DMS53 treated with DMSO at 0.1 percent for 48 hours (cell line): ENCODE data around the gene CLDN11.

Experiments used
- DNase-seq: peaks from one replicate; lab custom pipeline; 2025; ENCODE audit not compliant: unreplicated experiment; lab: John Stamatoyannopoulos, UW

Gene CLDN11

DNA sequence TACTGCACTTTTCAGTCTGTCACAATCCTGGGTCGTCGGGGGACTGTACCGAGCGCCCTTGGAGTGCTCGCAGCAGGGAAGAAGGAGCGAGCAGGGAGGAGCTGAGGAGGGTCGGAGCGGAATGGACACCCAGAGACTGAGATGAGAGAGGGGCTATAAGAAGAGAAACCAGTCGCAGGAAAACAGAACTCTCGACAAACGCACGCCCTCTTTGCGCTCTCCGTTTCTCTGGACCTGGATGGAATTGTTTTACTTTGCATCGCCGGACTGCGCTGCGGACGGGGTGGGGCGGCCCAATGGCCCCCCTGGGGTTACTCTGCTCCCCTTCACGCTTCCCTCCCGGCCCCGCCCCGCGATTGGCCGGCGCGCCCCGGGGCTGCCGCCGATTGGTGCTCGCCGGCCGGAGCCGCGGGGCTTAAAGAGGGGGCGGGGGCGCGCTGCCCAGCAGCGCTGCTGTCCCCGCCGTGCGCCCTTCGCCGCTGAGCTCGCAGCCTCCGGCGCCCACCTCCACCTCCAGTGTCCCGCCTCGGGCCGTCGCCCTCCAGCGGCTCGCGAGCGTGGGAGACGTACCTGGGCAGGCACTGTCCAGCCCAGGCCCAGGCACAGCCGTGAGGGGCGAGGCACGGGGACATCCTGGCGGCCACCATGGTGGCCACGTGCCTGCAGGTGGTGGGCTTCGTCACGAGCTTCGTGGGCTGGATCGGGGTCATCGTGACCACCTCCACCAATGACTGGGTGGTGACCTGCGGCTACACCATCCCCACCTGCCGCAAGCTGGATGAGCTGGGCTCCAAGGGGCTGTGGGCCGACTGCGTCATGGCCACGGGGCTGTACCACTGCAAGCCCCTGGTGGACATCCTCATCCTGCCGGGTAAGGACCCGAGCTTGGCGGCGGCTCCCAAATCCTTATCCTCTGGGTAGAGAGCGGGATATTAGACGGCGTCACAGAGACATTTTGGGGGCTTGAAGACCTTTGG lies at the start of gene CLDN11:
CLDN11 (plus strand) TSS at position 447 of the 977 bp plus-strand sequence; CDS start at position 646, 199 bp downstream.
- no peak for DNase-seq

DNA sequence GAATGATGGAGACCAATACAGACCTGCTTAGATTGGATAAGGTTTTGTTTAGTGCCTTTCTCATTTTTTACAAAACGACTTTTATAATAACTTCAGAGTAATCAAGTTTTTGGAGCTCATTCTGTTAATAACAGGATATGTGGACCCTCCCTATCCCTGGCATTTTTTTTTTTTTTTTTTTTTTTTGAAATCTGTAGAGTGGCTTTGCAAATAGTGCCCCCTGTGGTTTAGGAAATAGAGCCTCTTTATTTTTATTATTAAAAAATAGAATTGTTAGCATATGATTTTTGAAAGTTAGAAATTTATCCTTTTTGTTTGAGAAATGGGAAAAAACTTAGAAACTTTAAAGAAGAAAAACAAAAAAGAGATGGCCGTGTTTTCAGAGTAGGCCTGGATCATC lies 49.7 kb upstream of the CLDN11 start:
- DNase-seq = no peak

DNA sequence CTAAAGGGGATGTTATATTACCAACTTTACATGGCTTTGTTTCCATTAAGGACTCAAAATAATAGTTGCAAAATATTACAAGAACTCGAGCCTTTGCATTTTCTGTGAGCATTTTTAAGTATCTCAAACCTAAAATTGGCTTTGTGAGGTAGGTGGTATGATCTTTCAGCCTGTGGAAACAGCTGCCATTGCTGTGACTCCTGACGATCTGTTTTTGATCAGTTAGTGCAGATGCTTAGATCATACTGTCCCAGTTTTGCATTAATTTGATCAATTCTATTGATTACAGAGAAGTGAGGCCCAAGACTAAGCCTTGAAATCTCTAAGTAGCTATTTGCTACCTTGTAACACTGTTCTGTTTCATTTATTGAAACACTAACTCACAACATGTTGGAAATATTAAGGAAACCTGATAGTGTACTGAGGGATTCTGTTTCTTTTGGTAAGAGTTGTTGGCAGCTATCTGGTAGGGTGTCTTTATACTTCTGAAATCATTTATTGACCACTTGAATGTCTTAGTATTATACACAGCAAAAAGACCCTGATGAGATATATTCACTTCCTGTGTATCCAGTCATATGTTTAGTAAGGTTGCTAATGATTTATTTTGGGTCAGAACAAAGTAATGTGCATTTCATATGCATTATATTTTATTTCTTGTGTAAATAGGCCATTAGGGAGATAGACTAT lies 46.3 kb upstream of the CLDN11 start:
- DNase-seq = no peak

DNA sequence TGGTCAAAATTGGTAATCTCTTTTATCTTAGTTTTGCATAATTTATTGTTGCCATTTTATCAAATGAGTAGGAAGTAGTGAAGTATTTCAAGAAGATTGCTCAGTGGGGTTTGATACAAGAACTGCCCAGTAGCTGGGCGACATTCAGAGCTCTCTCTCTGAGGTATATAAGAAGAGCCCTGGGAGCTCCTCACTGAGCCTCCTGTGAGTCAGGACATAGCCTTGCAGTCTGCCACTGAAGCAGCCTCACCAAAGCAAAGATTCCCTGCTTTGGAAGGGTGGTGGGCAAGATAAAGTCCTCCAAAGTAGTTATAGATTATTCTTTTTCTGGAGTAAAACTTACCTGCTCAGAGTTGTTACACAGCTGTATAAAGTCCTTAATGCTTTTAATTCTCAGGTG lies 35.1 kb upstream of the CLDN11 start:
- DNase-seq = no peak

DNA sequence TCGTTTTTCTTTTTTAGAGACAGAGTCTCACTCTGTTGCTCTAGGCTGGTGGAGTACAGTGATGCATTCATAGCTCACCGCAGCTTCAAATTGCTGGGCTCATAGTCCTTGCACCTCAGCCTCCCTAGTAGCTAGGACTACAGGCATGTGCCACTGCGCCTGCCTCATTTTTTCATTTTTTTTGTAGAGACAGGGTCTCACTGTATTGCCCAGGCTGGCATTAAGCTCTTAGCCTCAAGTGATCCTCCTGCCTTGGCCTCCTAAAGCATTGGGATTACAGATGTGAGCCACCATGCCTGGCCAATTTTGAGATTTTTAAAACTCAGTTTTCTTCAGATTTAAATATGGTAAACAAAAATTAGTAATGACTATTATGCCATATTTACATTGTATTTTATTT lies 32.2 kb upstream of the CLDN11 start:
- no peak for DNase-seq

DNA sequence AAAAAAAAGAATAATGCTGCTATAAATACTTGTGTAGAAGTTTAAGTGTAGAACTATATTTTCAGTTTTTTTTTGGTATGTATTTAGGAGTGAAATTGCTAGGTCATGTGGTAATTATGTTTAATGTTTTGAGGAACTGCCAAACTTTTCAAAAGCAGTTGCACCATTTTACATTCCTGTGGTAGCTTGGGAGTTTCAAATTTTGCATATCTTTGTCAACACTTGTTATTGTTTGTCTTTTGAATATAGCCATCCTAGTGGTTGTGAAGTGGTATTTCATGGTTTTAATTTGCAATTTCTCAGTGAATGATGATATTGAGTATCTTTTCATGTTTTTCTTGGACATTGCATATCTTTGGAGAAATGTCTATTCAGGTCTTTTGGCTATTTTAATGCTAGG lies 30.7 kb upstream of the CLDN11 start:
- no peak for DNase-seq

DNA sequence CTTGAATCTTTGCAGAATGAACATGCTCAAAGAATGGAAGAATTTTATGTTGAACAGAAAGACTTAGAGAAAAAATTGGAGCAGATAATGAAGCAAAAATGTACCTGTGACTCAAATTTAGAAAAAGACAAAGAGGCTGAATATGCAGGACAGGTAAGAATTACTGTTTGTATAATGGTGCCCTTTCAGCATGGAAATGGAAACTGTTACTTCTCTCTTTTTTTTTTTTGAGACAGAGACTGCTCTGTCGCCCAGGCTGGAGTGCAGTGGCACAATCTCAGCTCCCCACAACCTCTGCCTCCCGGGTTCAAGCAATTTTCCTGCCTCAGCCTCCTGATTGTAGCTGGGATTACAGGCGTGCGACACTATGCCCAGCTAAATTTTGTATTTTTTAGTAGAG lies 27.6 kb upstream of the CLDN11 start:
- no peak for DNase-seq

DNA sequence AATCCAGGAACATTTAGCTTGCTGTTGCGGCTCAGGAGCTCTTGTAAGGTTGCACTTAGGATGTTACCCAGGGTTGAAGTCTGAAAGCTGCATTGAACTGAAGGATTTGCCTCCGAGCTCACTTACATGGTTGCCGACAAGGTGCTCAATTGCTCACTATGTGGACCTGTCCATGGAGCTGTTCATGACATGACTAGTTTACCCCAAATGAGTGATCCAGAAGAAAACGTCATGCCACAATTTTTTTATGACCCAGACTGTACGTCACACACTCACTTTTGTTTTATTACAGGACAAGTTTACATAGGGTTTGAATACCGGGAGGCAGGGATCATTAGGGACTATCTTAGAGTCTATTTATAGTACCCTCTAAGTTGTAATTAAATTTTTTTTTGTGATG lies 21.0 kb upstream of the CLDN11 start:
- no peak for DNase-seq

DNA sequence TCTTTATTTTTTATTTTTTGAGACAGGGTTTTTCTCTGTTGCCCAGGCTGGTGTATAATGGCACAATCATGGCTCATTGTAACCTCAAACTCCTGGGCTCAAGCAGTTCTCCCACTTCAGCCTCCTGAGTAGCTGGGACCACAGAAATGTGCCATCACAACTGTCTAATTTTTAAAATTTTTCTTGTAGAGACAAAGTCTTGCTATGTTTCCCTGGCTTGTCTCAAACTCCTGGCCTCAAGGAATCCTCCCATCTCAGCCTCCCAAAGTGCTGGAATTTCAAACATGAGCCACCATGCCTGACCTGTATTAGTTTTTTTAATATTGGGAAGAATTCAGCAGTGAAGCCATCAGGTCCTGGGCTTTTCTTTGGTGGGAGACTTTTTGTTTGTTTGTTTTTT lies 13.6 kb upstream of the CLDN11 start:
- no peak for DNase-seq

DNA sequence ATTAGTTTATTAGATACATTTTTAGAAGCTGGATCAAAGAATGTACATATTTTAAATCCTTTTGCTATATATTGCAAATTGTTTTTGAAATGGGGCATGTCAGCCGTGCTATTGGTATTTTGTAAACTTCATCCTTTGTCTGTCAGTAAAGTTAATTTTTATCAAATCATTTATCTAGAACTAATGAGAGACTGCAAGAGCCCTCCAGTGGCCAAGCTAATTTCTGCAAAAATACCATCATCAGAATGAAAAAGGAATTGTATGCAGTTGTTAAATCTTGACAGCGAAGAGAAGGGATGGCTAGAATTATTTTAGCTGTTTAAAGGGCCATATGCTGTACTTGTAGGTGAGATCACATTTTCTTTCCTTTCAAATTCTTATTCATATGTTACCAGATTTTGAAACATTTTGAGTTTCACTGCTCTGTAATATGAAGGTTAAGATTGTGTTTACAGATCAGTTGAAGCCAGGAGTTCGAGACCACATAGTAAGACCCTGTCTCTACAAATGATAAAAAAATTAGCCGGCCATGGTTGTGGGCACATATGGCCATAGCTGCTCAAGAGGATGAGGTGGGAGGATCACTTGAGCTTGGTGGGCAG lies 8.1 kb upstream of the CLDN11 start:
- no peak for DNase-seq

DNA sequence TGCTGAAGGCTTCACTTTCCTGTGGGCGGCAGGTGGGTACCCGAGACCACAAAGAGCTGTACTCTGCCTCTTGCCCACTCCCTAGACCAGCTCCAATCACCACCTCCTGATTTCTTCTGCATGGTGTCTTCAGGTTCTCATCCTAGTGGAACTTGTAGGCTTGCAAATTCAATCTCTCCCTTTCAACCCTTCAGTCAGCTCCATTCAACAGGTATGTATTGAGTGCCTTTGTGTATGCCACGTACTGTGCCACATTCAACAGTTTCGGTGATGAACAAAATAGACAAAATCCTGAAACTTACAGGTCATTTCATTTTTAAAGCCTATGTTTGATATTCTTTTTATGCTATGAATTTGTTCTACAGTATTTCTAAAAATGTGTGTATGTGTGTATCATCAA lies 5.4 kb upstream of the CLDN11 start:
- no peak for DNase-seq

DNA sequence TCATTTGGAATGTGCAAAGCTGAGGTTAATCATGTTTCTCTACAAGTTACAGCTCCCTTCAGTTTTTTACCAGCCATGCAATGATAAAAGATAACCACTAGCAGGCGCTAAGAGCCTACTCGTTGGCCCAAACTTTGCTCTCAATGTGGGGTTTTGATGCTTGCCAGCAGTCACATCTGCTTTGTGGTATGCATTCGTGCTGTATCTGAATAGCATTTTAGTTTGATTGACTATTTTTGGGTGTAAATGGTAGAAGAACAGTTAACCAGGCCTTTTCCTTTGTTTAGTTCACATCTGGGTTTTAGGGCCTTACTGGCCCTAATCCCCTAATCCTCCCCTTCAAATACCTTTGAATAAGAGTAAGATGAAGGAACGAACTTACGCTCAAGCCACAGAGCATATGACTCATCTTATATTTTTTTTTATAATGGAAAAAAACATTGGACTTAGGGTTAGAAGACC lies 4.4 kb upstream of the CLDN11 start:
- DNase-seq = peak; percentile 47

DNA sequence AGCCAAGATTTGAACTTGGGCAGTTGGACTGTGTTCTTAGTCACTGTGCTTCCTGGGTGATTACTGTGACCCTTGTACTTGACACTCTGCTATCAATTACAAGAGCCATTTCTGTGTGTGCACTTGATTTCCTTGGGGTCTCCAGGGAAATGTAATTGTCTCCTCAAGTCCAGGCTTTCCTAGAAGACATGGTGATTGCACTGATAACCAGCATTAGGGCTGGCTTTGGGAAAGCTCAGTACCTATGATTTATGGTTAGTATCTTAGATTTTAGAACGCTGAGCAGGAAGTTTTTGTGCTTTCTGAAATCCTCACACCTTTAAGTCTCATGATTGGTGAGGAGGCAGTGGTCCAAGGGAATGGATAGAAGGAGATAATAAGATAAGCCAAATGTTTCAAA lies 1.6 kb upstream of the CLDN11 start:
- no peak for DNase-seq

DNA sequence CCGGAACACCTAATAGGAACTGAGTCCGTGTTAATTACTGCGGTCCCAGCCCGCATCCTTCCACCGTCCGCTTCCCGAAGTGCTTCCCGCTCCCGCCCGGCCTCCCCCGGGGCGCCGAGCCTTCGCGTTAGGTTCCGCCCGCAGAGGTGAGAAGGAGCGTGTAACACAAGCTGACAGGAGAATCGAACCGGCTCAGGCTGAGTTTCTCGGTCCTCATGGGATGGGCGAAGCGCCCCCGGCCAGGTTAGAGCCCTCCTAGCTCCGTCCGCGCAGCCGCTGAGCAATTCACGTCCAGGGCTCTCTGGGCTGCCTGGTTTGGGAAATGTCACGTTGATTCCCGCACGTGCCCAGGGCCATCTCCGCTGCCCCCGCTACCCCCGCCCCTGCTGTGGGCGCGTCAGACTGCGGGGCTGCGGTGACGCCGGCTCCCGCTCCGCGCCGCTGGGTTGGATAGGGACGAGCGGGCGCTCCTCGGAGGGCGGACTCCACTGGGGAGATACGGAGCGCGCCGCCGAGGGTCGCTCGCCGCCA lies 954 bp downstream of the CLDN11 start:
- DNase-seq = no peak

DNA sequence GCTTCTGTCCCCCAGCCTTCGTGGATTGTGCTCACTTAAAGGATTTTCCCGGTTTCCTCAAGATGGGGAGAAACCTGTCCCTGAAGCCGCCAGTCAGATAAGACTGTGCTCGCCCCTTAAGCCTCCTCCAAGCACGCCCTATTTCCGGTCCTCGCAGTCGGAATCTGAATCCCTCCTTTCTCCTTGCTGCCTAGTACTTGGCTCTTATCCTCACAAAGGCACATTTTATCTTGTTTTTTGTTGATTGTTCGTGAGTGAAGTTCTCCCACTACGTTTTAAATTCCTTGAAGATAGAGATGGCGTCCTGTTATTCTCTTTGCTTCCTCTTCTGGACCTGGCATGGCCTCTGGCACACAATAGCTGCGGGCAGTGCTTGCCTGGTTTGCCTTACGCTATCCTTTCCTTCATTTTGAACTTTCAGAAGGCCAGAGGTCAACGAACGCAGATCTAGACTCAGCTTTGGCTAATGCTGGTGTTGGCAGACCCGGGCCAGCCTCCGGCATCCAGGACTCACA lies 1.7 kb downstream of the CLDN11 start:
- DNase-seq = no peak

DNA sequence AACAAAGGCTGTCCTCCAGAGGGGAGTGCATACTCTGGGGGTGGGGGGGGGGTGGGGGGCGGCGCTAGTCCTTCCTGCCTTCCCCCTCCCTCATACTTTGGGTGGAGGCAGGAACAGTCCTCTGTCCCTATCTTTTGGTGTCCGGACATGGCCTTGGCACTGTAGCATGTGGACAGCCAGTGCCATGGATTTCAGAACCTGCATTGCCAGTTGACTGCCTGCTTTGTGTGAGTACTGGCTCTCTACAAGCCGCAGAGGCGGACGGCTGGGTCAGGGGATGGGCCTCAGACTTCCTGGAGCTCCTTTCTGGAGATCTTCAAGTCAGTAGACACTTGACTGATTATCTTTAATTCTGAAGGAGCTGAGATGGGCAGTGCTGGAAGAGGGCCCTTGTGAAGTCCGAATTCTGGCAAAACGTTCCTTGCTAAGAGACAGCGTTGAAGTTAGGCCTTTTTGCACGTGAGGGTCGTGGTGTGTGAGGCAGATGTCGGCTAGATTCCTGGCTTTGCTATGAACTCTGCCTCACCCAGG lies 2.5 kb downstream of the CLDN11 start:
- no peak for DNase-seq

DNA sequence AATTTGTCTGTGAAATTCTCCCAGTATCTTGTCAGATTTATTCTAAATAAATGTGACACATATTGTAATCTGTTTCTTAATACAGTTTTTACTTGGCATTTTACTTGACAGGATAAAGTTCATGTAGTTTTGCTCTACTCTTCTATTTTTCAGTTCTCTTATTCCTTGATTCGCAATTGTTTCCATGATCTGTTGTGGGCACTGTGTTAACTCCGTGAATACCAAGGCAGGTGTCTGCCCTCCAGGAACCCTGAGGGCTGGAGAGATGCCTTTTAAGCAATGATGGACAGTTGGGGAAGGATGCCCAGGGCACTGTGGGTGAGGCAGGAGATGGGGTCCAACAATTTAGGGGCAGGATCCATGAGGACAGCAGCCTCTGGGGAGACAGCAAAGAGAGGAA lies 3.1 kb downstream of the CLDN11 start:
- DNase-seq = no peak

DNA sequence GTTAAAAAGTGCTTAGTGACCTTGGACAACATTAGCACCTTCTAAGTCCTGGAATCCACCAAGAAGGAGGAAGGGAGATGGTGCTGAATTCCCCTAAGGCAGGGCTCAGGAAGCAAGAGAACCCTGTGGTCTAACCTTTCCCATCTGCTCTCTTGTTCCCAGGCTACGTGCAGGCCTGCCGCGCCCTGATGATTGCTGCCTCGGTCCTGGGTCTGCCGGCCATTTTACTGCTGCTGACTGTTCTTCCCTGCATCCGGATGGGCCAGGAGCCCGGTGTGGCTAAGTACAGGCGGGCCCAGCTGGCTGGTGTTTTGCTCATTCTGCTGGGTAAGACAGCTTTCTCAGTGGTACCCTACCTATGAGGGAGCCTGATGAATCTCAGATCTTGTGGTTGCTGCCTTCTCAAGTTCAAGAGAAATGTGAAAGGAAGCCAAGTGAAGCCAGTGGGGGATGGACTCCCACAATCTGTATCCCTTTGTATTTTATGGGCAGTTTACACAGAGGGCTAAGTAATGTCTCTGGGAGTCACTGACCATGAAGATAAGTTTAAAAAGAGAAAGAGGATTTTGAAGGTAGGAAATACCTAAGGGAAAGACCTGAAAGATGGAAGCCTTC lies 4.4 kb downstream of the CLDN11 start:
- DNase-seq = no peak

DNA sequence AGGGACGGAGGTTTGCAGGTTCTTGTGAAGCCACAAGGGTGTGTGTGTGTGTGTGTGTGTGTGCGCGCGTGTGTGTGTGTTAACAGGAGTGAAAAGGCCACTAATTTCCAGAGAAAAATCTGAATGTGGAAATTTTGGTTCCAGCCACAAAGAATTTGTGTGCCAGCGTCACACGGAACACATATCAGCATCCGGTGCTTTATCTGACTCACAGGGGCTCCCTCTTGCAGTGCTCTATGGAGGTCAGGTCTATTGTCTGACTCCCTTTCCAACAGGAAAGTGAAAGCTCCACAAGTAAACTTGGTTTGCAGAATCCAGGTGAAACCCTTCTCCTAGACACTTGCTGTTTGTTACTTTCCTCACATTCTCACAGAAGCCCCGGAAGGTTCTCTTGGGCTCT lies 6.2 kb downstream of the CLDN11 start:
- DNase-seq = no peak

DNA sequence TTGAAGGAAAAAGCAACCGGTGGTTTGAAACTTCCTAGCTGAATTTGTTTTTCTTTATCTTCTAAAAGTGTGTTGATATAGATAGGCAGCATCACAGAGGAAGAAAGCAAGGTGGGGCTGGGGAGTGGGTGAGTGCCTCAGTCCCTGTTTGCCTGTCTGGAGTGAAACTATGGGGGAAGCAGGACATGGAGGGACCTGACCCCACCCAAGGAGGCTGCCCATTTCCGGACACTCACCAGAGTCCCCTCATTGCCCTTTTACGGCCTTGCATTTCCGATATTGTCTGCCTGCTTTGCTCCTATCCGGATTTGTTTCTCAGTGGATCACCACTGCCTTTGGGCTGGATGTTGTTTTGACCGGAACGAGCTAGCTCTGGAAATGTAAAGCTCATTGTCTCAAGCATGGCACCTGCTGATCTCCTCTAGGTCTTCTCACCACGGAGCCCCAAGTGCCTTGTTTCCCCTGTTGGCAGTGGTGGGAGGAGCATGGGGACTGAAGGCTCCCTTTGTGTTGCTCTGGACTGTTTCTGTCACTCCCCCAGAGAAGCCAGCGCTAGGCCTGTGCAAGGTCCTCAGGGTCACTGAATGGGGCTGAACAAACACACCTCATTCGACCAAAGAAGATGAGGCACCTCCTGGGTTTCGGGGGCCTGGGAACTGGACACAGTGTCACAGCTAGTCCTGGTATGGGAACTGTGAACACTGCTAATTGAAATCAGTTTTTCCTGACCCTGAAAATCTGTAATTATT lies 7.0 kb downstream of the CLDN11 start:
- no peak for DNase-seq
